B cell (primary cell): ENCODE results near the gene WDFY2. TPM values are rescaled to one million over a fixed set of nuclear protein-coding genes. Genes with fewer than 3 reads are reported as not detected.

ENCODE experiments used
- ATAC-seq: fragments of 200-7000 bp; cut with Tn5 transposase; one replicate; pipeline ENCODE4 v1.10.0; 2021; ENCODE audit warnings: low read depth, mild to moderate bottlenecking, moderate number of reproducible peaks, moderate library complexity
- CTCF ChIA-PET: fragments of 350-600 bp; sonication (Branson Sonifier 250); formaldehyde crosslinking; loops from one replicate; lab custom pipeline; 2021; ENCODE audit warnings: antibody characterized with exemption, inconsistent platforms; lab: Charles Lee
- POLR2A ChIA-PET: fragments of 350-600 bp; sonication (Branson Sonifier 250); formaldehyde crosslinking; loops from one replicate; lab custom pipeline; 2021; ENCODE audit warnings: antibody characterized with exemption; lab: Charles Lee
- DNase-seq: peaks from one replicate; pipeline ENCODE4 v3.0.0; 2013
- H2AFZ ChIP-seq: 2 replicates; pipeline ENCODE4 v1.6.1; 2012; ENCODE audit warnings: mild to moderate bottlenecking, low read depth, low read length; ENCODE audit not compliant: insufficient read depth, poor library complexity, severe bottlenecking
- H3K27ac ChIP-seq, 2 donors: 1 replicate in 1 of 2; 2 replicates in 1 of 2; pipeline ENCODE4 v1.5.1; 2012 to 2013; ENCODE audit warnings: low read length in 2 of 2, mild to moderate bottlenecking in 2 of 2, moderate library complexity in 1 of 2
- H3K27me3 ChIP-seq, 4 experiments: fragments of 200-600 bp in 1 of 4; sonication (generic) in 1 of 4; replicated peaks in 1 of 4; 1 replicate in 2 of 4; 2 replicates in 2 of 4; pipeline versions ENCODE4 v1.6.1 to v1.7.0; 2013 to 2016; ENCODE audit warnings: low read length in 3 of 4, mild to moderate bottlenecking in 2 of 4, mixed read lengths in 1 of 4, moderate library complexity in 1 of 4; ENCODE audit not compliant: insufficient read depth in 4 of 4, control insufficient read depth in 3 of 4; ENCODE audit errors: control extremely low read depth in 1 of 4
- H3K36me3 ChIP-seq, 2 experiments: replicated peaks in 1 of 2; 1 replicate in 1 of 2; 2 replicates in 1 of 2; pipeline versions ENCODE4 v1.6.1 to v1.7.1; 2013; ENCODE audit warnings: low read length in 1 of 2; ENCODE audit not compliant: insufficient read depth in 2 of 2, control insufficient read depth in 1 of 2; ENCODE audit errors: control extremely low read depth in 1 of 2, extremely low read depth in 1 of 2
- H3K4me1 ChIP-seq, 2 donors: fragments of 200-600 bp in 1 of 2; sonication (generic) in 1 of 2; 1 replicate in 1 of 2; 2 replicates in 1 of 2; pipeline versions ENCODE4 v1.5.1 to v1.6.1; 2013 to 2017; ENCODE audit warnings: low read length in 2 of 2; ENCODE audit not compliant: control insufficient read depth in 2 of 2, insufficient read depth in 2 of 2
- H3K4me2 ChIP-seq: replicated peaks from 2 replicates; pipeline ENCODE3; 2012; ENCODE audit warnings: mild to moderate bottlenecking, low read depth, low read length; ENCODE audit not compliant: poor library complexity, severe bottlenecking
- H3K4me3 ChIP-seq, 5 experiments: fragments of 200-600 bp in 1 of 5; sonication (generic) in 1 of 5; 1 replicate in 3 of 5; 2 replicates in 2 of 5; pipeline versions ENCODE4 v1.5.1 to v1.7.0; 2011 to 2016; ENCODE audit warnings: low read length in 4 of 5, mild to moderate bottlenecking in 4 of 5, low read depth in 2 of 5, control low read depth in 1 of 5, moderate library complexity in 1 of 5; ENCODE audit not compliant: insufficient read depth in 1 of 5; ENCODE audit errors: control extremely low read depth in 1 of 5, extremely low read depth in 1 of 5
- H3K79me2 ChIP-seq: fragments of 200-600 bp; sonication (generic); one replicate; pipeline ENCODE4 v1.6.0; 2016; ENCODE audit warnings: low read length; ENCODE audit not compliant: control insufficient read depth, insufficient read depth
- H3K9ac ChIP-seq: fragments of 200-600 bp; sonication (generic); 2 replicates; pipeline ENCODE4 v1.6.1; 2017; ENCODE audit warnings: mild to moderate bottlenecking, low read length, moderate library complexity
- H3K9me3 ChIP-seq, 3 donors: one replicate each; pipeline versions ENCODE4 v1.6.1 to v1.7.1; 2013; ENCODE audit warnings: low read length in 2 of 3; ENCODE audit not compliant: control insufficient read depth in 2 of 3, insufficient read depth in 1 of 3; ENCODE audit errors: control extremely low read depth in 1 of 3
- H4K20me1 ChIP-seq: 2 replicates; pipeline ENCODE4 v1.6.0; 2012; ENCODE audit warnings: mild to moderate bottlenecking, low read length; ENCODE audit not compliant: insufficient read depth, control insufficient read depth, poor library complexity, severe bottlenecking
- H3K27ac Mint-ChIP-seq: one replicate; pipeline ENCODE4 v1.8.0; 2021; ENCODE audit warnings: mixed read lengths
- H3K27me3 Mint-ChIP-seq: one replicate; pipeline ENCODE4 v1.8.0; 2021; ENCODE audit warnings: mixed read lengths
- H3K4me1 Mint-ChIP-seq: one replicate; pipeline ENCODE4 v1.8.0; 2021; ENCODE audit warnings: mixed read lengths
- H3K4me3 Mint-ChIP-seq: one replicate; pipeline ENCODE4 v1.8.0; 2021; ENCODE audit warnings: mixed read lengths
- H3K9me3 Mint-ChIP-seq: one replicate; pipeline ENCODE4 v1.8.0; 2022; ENCODE audit warnings: mixed read lengths; ENCODE audit not compliant: insufficient read depth
- EZH2 ChIP-seq: IDR thresholded peaks from 2 replicates; pipeline ENCODE4 v1.6.1; 2012; ENCODE audit warnings: borderline replicate concordance, low read depth, mild to moderate bottlenecking, moderate library complexity, low read length; ENCODE audit not compliant: insufficient read depth, poor library complexity, severe bottlenecking
- WGBS: methylation state at CpG from one replicate; pipeline ENCODE4 v1.1.5; 2013; ENCODE audit warnings: missing lambda C conversion rate; ENCODE audit not compliant: insufficient coverage; 5-methylcytosine and 5-hydroxymethylcytosine counted together
- intact Hi-C: fragments of 100-400 bp; cut with micrococcal nuclease; formaldehyde crosslinking; loops from one replicate; pipeline ENCODE4 v1.10.0; 2022
- polyA plus RNA-seq: library from polyadenylated mRNA; depleted of rRNA; stranded (reverse); fragments of >200 nt; gene quantifications from 2 replicates; pipeline ENCODE4 v1.2.3, GENCODE V29; 2012
- total RNA-seq, 2 donors: library from RNA; stranded (reverse); fragments of 120-200 nt in 1 of 2; gene quantifications; 1 replicate in 1 of 2; 2 replicates in 1 of 2; pipeline versions ENCODE4 v1.2.3 to v1.2.4, GENCODE V29; 2013 to 2022
- TF ChIP-seq, protein P1 (sequence below): fragments of 200-600 bp; IDR thresholded peaks from one replicate; pipeline ENCODE4 v1.8.0; 2022; ENCODE audit warnings: antibody characterized with exemption, mild to moderate bottlenecking

The WDFY2 gene
- total and polyA plus RNA-seq, 2 donors (not counting 1 experiment from before 2014, with no cell fraction given): 12.4 to 47.7 TPM

DNA sequence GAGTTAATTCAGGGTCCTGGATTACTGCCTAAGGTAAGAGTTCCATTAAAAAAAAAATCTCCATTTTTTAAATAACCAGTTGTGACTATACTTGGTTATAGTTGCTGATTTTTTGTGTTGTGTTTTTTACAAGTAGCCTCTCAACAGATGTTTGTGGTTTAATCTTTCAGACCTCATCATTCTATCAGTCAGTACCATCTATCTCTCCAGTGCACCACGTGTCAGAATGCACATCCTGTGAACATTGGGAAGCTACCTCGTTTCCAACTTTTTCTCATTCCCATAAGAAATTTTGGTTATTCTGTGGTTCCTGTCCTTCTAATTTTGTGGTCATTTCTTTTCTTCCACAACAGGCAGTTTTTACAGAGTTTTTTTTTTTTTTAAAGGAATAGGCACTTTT lies 39.2 kb downstream of the WDFY2 start:
- Mint-ChIP-seq H3K4me1 (peaks cover 28% of the 10 kb centered on the region), H3K27me3 (no peaks in the 10 kb centered on the region), H3K9me3 (no peaks in the 10 kb centered on the region), H3K27ac (no peak overlapping the region), H3K4me3 (no peak overlapping the region)
- no CpG with 5 or more reads among the region's 2 CpGs for WGBS
- ATAC-seq (no peak), DNase-seq (no peak)
- Histone ChIP-seq H3K9me3 (no peaks in the 10 kb centered on the region), H3K79me2 (peaks cover 98% of the 10 kb centered on the region), H3K27ac (no peak overlapping the region), H3K9ac (no peak overlapping the region), H4K20me1 (peaks cover 61% of the 10 kb centered on the region), H3K4me3 (no peak overlapping the region), H3K4me1 (peaks cover 7% of the 10 kb centered on the region in 2 donors), H3K27me3 (no peaks in the 10 kb centered on the region), H3K36me3 (no peaks in the 10 kb centered on the region), H3K4me2 (no peak overlapping the region), H2AFZ (no peak overlapping the region)
- TF ChIP-seq, protein P1, sequence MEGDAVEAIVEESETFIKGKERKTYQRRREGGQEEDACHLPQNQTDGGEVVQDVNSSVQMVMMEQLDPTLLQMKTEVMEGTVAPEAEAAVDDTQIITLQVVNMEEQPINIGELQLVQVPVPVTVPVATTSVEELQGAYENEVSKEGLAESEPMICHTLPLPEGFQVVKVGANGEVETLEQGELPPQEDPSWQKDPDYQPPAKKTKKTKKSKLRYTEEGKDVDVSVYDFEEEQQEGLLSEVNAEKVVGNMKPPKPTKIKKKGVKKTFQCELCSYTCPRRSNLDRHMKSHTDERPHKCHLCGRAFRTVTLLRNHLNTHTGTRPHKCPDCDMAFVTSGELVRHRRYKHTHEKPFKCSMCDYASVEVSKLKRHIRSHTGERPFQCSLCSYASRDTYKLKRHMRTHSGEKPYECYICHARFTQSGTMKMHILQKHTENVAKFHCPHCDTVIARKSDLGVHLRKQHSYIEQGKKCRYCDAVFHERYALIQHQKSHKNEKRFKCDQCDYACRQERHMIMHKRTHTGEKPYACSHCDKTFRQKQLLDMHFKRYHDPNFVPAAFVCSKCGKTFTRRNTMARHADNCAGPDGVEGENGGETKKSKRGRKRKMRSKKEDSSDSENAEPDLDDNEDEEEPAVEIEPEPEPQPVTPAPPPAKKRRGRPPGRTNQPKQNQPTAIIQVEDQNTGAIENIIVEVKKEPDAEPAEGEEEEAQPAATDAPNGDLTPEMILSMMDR: no peak
- intact Hi-C loops: no loop called here
- ChIA-PET POLR2A (no interaction called here), CTCF (interaction anchor here (1.5 kb wide), 1 partner anchor 38 kb away, joined by 4 read pairs; no protein-coding TSS in a partner anchor)

- Mint-ChIP-seq H3K9me3 (no peaks in the 10 kb centered on the region), H3K4me1 (peaks cover 34% of the 10 kb centered on the region), H3K27me3 (no peaks in the 10 kb centered on the region), H3K4me3 (no peak overlapping the region), H3K27ac (no peak overlapping the region)
- no peak overlapping the region for H3K9ac ChIP-seq
- no peaks in the 10 kb centered on the region for H3K36me3 ChIP-seq
- POLR2A ChIA-PET: interaction anchor here (0.6 kb wide), 1 partner anchor 18 kb away, joined by 8 read pairs; no protein-coding TSS in a partner anchor
- H3K4me1 ChIP-seq: peaks cover 7% of the 10 kb centered on the region in 2 donors
- H3K4me3 ChIP-seq: no peak overlapping the region
- H3K27me3 ChIP-seq: no peaks in the 10 kb centered on the region
- CTCF ChIA-PET: interaction anchor here (1.5 kb wide), 1 partner anchor 39 kb away, joined by 4 read pairs; no protein-coding TSS in a partner anchor
- 100% methylated on average over 1 of the region's 1 CpG for WGBS
- peaks cover 68% of the 10 kb centered on the region for H4K20me1 ChIP-seq
- ATAC-seq (no peak), DNase-seq (no peak)
- H3K79me2 ChIP-seq: peaks cover 97% of the 10 kb centered on the region
- TF ChIP-seq, protein P1: no peak
- TF ChIP-seq EZH2: no peak
- no peaks in the 10 kb centered on the region for H3K9me3 ChIP-seq
- no peak overlapping the region for H3K4me2 ChIP-seq
- intact Hi-C loops: no loop called here
- no peak overlapping the region for H2AFZ ChIP-seq
- H3K27ac ChIP-seq: no peak overlapping the region
These were observed 39.9 kb downstream of the WDFY2 start for GRCh38 chr13:51624207-51624606.
